Loucy (cell line): ENCODE results near the gene HLA-DMA.

ENCODE experiments used
- H2AFZ ChIP-seq: fragments of 200-600 bp; sonication (generic); 2 replicates; pipeline ENCODE4 v1.6.0; 2016; ENCODE audit warnings: antibody characterized with exemption, mild to moderate bottlenecking, low read length, moderate library complexity
- H3F3A ChIP-seq: fragments of 200-600 bp; 2 replicates; pipeline ENCODE4 v1.6.0; 2016; ENCODE audit warnings: antibody characterized with exemption, low read depth, mild to moderate bottlenecking
- H3K27me3 ChIP-seq: fragments of 200-600 bp; sonication (generic); 2 replicates; pipeline ENCODE4 v1.6.1; 2014; ENCODE audit warnings: low read length, mild to moderate bottlenecking; ENCODE audit not compliant: insufficient read depth, poor library complexity, severe bottlenecking
- H3K36me3 ChIP-seq: fragments of 200-600 bp; sonication (generic); 2 replicates; pipeline ENCODE4 v1.6.1; 2016; ENCODE audit warnings: low read length; ENCODE audit not compliant: insufficient read depth
- H3K4me1 ChIP-seq: fragments of 200-600 bp; sonication (generic); 2 replicates; pipeline ENCODE4 v1.5.1; 2014; ENCODE audit warnings: low read length, mild to moderate bottlenecking; ENCODE audit not compliant: insufficient read depth, poor library complexity, severe bottlenecking
- H3K4me2 ChIP-seq: fragments of 200-600 bp; sonication (generic); 2 replicates; pipeline ENCODE4 v1.6.0; 2014; ENCODE audit warnings: antibody characterized with exemption, low read length, low read depth, mild to moderate bottlenecking; ENCODE audit not compliant: poor library complexity, severe bottlenecking
- H3K4me3 ChIP-seq: fragments of 200-600 bp; sonication (generic); 2 replicates; pipeline ENCODE4 v1.5.1; 2014; ENCODE audit warnings: low read length, mild to moderate bottlenecking, mixed read lengths; ENCODE audit not compliant: poor library complexity, severe bottlenecking
- H3K79me2 ChIP-seq: fragments of 200-600 bp; sonication (generic); 2 replicates; pipeline ENCODE4 v1.6.1; 2014; ENCODE audit warnings: low read length; ENCODE audit not compliant: insufficient read depth
- H3K9ac ChIP-seq: fragments of 200-600 bp; sonication (generic); 2 replicates; pipeline ENCODE4 v1.6.0; 2014; ENCODE audit warnings: mild to moderate bottlenecking, low read depth, low read length, moderate library complexity; ENCODE audit not compliant: poor library complexity, severe bottlenecking
- H3K9me2 ChIP-seq: fragments of 200-600 bp; sonication (generic); replicated peaks from 2 replicates; pipeline ENCODE4 v1.6.1; 2016; ENCODE audit warnings: low read depth, low read length, mixed read lengths
- H3K9me3 ChIP-seq: fragments of 200-600 bp; sonication (generic); 2 replicates; pipeline ENCODE4 v1.6.1; 2014; ENCODE audit warnings: mild to moderate bottlenecking, antibody characterized with exemption, low read length, low read depth; ENCODE audit not compliant: insufficient read depth
- H4K20me1 ChIP-seq: fragments of 200-600 bp; sonication (generic); 2 replicates; pipeline ENCODE4 v1.6.0; 2014; ENCODE audit warnings: antibody characterized with exemption, low read length, mild to moderate bottlenecking; ENCODE audit not compliant: insufficient read depth, poor library complexity, severe bottlenecking
- EZH2phosphoT487 ChIP-seq: fragments of 200-600 bp; IDR thresholded peaks from 2 replicates; pipeline ENCODE4 v1.6.1; 2018; ENCODE audit warnings: antibody characterized with exemption, mild to moderate bottlenecking, moderate library complexity, borderline replicate concordance
- TF ChIP-seq, protein P1 (sequence below): fragments of 200-600 bp; sonication (generic); conservative IDR thresholded peaks from 2 replicates; pipeline ENCODE4 v1.5.1; 2014; ENCODE audit warnings: mild to moderate bottlenecking, antibody characterized with exemption, low read length

Gene HLA-DMA

DNA sequence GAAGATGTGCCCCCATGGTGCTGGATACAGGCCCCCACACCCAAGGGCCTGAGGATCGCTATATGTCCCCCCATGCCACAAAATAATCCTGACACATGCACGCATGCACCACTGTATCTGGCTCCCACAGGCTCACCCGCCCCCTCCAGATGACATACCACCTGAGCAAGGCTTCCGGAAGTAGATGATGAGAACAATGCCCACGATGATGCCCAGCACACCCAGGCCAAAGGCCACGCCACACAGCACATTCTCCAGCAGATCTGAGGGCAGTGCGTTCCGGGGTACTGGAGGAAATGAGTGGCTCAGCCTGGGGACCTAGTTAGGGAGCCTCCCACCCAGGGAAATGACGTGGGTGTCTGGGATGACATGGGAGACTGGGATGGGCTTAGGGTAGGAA, 3.8 kb downstream of the HLA-DMA start:
- Histone ChIP-seq H3K4me3 (no peak overlapping the region), H3K36me3 (no peaks in the 10 kb centered on the region), H3F3A (no peaks in the 10 kb centered on the region), H3K4me2 (no peak overlapping the region), H3K9me3 (no peaks in the 10 kb centered on the region), H2AFZ (no peak overlapping the region), H4K20me1 (no peaks in the 10 kb centered on the region), H3K27me3 (no peaks in the 10 kb centered on the region), H3K9me2 (no peaks in the 10 kb centered on the region), H3K79me2 (no peaks in the 10 kb centered on the region), H3K9ac (no peak overlapping the region), H3K4me1 (peaks cover 27% of the 10 kb centered on the region)
- TF ChIP-seq, protein P1, sequence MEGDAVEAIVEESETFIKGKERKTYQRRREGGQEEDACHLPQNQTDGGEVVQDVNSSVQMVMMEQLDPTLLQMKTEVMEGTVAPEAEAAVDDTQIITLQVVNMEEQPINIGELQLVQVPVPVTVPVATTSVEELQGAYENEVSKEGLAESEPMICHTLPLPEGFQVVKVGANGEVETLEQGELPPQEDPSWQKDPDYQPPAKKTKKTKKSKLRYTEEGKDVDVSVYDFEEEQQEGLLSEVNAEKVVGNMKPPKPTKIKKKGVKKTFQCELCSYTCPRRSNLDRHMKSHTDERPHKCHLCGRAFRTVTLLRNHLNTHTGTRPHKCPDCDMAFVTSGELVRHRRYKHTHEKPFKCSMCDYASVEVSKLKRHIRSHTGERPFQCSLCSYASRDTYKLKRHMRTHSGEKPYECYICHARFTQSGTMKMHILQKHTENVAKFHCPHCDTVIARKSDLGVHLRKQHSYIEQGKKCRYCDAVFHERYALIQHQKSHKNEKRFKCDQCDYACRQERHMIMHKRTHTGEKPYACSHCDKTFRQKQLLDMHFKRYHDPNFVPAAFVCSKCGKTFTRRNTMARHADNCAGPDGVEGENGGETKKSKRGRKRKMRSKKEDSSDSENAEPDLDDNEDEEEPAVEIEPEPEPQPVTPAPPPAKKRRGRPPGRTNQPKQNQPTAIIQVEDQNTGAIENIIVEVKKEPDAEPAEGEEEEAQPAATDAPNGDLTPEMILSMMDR, result no peak
- no peak for TF ChIP-seq EZH2phosphoT487

DNA sequence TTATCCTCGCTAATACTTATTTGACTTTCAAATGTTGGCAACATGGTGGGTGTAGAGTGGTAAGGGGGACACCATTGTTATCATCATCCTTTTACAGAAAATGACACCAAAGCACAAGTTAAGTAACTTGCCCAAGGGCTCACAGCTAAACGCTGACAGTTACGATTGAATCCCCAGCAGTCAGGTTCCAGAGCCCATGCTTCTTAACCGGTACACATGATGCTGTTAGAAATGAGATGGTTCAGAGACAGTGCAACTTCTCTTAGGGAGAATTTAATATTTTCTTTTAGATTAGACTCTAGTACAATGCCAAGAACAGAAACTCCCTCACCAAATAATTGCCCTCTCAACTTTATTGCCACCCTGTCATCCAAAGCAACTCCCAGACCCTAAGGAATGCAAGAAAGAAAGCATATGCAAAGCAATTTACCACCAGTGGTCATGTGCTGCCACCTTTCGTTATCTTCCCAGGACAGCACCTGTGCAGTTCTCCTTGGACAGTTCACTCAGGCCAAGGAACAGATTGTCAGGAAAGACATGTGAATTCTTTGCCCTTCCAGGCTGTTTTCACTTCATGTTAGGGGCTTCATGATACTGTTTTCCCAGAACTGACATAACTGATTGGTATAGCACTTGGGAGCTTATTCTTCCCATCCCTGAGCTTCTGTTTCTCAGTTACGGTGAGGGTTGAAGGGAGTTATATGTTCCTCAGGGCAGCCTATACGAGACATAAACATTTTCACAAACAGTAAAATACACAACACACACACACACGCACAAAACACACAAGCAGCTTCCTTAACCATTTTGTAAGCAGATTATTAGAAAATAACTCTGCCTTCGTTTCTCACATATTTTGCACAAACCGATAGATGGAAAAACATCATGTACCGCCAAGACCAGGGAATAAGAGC, 5.1 kb downstream of the HLA-DMA start:
- no peaks in the 10 kb centered on the region for H3K27me3 ChIP-seq
- H3K4me1 ChIP-seq, result peaks cover 36% of the 10 kb centered on the region
- no peaks in the 10 kb centered on the region for H3K36me3 ChIP-seq
- H3K9me3 ChIP-seq, result no peaks in the 10 kb centered on the region
- no peak overlapping the region for H2AFZ ChIP-seq
- H3K9ac ChIP-seq, result no peak overlapping the region
- no peaks in the 10 kb centered on the region for H3F3A ChIP-seq
- no peaks in the 10 kb centered on the region for H4K20me1 ChIP-seq
- H3K9me2 ChIP-seq, result no peaks in the 10 kb centered on the region
- TF ChIP-seq, protein P1, result peak; percentile 97
- no peak for TF ChIP-seq EZH2phosphoT487
- no peak overlapping the region for H3K4me2 ChIP-seq
- H3K79me2 ChIP-seq, result no peaks in the 10 kb centered on the region
- H3K4me3 ChIP-seq, result no peak overlapping the region

DNA sequence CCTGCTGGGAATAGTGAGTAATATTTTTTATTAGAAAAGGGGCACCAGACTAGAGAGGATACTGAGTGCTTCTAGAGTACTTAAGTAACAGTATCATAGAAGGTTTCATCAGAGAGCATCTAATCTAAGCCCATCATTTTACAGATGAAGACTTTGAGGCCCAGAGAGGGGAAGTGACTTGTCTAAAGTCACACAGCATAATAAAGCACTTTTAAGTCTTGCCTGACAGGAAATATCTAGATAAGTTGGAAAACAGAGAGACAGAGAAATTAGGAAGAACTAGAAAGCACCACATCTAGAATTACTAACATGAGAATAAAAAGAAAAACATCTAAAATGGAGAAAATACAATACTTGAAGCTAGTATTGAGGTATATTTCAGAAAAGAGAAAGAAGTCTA, 6.0 kb downstream of the HLA-DMA start:
- Histone ChIP-seq H4K20me1 (no peaks in the 10 kb centered on the region), H3K4me3 (no peak overlapping the region), H3K4me1 (peaks cover 39% of the 10 kb centered on the region), H3K36me3 (no peaks in the 10 kb centered on the region), H3K4me2 (no peak overlapping the region), H3K9me2 (no peaks in the 10 kb centered on the region), H2AFZ (no peak overlapping the region), H3K9ac (no peak overlapping the region), H3K27me3 (no peaks in the 10 kb centered on the region), H3K9me3 (no peaks in the 10 kb centered on the region), H3K79me2 (no peaks in the 10 kb centered on the region), H3F3A (no peaks in the 10 kb centered on the region)
- TF ChIP-seq EZH2phosphoT487, result no peak
- TF ChIP-seq, protein P1, result no peak
